Mononuclear cell (primary cell): ENCODE results near the gene PCDH12. TPM values are rescaled to one million over a fixed set of nuclear protein-coding genes. Genes with fewer than 3 reads are reported as not detected.

ENCODE experiments used
- H3K27me3 ChIP-seq: 2 replicates; pipeline ENCODE4 v1.6.0; 2011; ENCODE audit warnings: low read length, control low read depth; ENCODE audit not compliant: insufficient read depth
- H3K4me1 ChIP-seq: 2 replicates; pipeline ENCODE4 v1.5.1; 2011; ENCODE audit warnings: mild to moderate bottlenecking, low read length, control low read depth; ENCODE audit not compliant: insufficient read depth
- H3K4me3 ChIP-seq: 2 replicates; pipeline ENCODE4 v1.5.1; 2011; ENCODE audit warnings: mild to moderate bottlenecking, low read length, moderate library complexity
- H3K9me3 ChIP-seq: 2 replicates; pipeline ENCODE4 v1.5.1; 2011; ENCODE audit warnings: low read depth, mild to moderate bottlenecking, control low read depth, low read length
- total RNA-seq: library from RNA; depleted of rRNA; stranded (reverse); fragments of >200 nt; gene quantifications from one replicate; pipeline ENCODE4 v1.2.3, GENCODE V29; 2012

Gene PCDH12
- total RNA-seq, 1 donor: under 0.01 TPM

DNA sequence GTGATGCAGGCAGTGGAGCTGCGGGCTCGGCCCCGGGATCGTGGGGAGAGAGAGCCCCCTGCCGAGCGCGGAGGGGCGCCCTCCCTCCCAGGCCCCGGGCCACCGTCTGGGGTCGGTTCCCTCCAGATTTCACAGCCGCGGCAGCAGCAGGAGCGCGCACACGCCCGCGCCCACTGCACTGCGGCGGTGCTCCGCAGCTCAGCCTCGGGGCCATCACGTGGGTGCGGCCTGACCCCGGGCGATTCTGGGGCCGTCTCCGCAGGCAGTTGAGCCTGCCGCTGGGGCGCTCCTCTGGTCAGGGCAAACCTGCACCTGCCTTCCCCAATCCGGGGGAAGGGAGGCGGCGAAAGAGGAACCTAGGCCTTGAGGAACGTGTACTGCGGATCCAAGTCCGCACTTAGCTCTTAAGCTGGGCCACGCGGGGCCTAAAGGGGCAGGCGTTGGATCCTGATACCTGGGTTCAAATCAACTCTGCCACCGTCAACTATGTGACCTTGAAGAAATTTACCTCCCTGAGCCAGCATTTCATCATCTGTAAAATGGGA lies 43.7 kb downstream of the PCDH12 start:
- H3K9me3 ChIP-seq: no peaks in the 10 kb centered on the region
- peaks cover 22% of the 10 kb centered on the region for H3K27me3 ChIP-seq
- peaks cover 16% of the 10 kb centered on the region for H3K4me1 ChIP-seq
- peak overlapping the region; percentile 13 for H3K4me3 ChIP-seq

DNA sequence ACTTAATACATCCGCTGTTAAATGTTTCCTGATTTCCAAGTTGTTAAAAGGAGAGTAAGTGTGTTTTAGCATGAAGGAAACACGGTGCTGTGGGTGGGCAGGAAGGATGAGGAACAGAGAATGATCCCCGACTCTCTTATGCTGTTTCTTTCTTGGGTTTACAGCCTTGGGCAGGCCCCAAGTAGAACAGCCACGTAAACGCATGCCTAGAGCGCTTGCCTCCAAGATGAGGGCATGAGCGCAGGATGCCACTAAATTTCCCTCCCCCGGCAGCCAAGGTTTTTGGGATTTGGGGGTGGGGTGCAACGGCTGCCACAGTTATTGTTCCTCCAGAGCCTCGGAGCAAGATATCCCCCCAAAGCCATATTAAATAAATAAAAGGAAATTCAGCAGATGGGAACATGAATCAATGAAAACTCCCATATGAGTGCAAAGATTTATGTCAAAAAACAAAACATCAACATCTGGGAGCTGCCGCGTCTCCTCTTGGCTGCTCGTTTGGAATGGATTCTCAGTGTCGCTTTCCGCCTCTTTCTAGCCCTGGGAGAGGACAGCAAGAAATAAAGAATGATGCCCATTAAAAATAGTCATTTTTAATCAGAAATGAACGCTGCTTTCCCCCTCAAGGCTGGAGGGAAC lies 44.3 kb downstream of the PCDH12 start:
- Histone ChIP-seq H3K27me3 (peaks cover 22% of the 10 kb centered on the region), H3K4me1 (peaks cover 16% of the 10 kb centered on the region), H3K9me3 (no peaks in the 10 kb centered on the region), H3K4me3 (peak overlapping the region; percentile 13)

DNA sequence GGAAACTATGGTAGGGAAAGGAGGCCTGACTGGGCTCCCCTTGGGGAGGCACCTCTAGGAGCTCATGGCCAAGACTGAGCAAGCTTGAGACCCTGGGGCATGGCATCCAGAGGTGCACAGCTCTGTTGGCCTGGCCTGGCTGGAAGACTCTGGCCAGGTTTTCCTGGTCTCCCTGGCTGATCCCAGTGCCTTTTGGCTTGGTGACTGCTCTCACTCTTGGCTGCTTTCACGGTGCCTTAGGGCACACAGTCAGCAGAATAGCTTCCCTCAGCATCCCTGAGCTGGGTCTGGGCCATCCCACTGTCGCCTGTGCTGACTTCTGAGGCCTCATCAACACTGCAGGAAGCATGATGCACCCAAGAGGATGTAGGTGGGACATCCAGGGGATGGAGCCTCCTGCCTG lies 47.7 kb downstream of the PCDH12 start:
- H3K4me3 ChIP-seq: no peak overlapping the region
- H3K4me1 ChIP-seq: peaks cover 20% of the 10 kb centered on the region
- peaks cover 22% of the 10 kb centered on the region for H3K27me3 ChIP-seq
- H3K9me3 ChIP-seq: no peaks in the 10 kb centered on the region

DNA sequence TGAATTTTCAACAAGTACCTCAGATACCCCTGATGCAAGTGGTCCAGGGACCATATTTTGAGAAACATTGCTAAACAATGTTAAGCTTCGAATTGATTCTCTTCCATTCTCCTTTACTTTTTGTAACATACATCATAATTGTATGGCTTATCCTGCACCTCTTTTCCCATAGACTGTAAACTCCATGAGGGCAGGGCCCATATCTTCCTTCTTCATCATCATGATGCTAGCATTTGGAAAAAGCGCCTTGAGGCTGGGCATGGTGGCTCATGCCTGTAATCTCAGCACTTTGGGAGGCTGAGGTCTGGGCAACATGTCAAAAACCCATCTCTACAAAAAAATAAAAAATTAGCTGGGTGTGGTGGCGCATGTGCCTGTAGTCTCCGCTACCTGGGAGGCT lies 48.8 kb downstream of the PCDH12 start:
- H3K4me3 ChIP-seq: no peak overlapping the region
- peaks cover 18% of the 10 kb centered on the region for H3K27me3 ChIP-seq
- no peaks in the 10 kb centered on the region for H3K9me3 ChIP-seq
- H3K4me1 ChIP-seq: peaks cover 16% of the 10 kb centered on the region

DNA sequence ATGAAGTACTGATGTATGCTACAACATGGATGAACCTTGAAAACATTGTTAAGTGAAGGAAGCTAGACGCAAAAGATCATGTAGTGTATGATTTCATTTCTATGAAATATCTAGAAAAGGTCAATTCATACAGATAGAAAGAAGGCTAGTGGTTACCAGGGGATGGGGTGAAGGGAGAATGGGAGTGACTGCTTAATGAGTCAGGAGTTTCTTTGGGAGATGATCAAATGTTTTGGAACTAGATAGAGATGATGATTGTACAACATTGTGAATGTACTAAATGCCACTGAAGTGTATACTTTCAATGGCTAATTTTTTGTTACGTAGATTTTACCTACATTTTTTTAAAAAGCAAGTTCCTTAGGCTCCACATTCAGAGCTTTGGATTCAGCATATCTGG lies 49.2 kb downstream of the PCDH12 start:
- Histone ChIP-seq H3K4me1 (peaks cover 12% of the 10 kb centered on the region), H3K9me3 (no peaks in the 10 kb centered on the region), H3K27me3 (peaks cover 17% of the 10 kb centered on the region), H3K4me3 (no peak overlapping the region)

DNA sequence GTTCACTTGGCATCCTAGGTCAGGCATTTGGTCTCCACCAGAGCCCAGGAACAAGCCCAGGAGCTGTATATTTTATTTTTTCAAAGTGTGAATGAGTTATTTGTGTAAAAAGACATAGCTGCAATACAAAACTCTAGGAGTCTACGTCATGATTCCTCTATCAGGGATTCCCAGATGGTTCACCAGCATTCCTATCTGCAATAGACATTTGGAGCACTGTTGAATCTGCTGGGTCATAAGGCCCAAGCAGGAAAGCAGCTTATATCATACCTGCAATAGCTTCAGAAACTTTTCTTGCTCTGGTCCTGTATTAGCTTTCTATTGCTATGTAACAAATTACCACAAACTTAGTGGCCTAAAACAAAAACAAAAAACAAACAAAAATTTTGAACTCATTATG lies 51.0 kb downstream of the PCDH12 start:
- peaks cover 11% of the 10 kb centered on the region for H3K4me1 ChIP-seq
- no peaks in the 10 kb centered on the region for H3K9me3 ChIP-seq
- no peak overlapping the region for H3K4me3 ChIP-seq
- no peaks in the 10 kb centered on the region for H3K27me3 ChIP-seq

DNA sequence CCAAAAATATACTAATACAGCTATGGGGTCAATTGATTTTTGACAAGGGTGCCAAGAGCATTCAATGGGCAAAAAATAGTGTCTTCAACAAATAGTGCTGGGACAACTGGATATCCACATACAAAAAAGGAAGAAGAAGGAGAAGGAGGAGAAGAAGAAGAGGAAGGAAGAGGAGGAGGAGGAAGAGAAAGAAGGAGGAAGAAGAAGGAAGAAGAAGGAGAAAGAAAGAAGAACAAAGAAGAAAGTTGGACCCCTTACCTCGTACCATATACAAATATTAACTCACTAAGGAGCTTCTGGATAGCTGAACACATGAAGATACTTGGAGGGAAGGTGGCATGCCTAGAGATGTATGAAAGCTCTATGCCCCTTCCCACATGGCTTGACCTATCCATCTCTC lies 51.5 kb downstream of the PCDH12 start:
- Histone ChIP-seq H3K4me3 (no peak overlapping the region), H3K27me3 (no peaks in the 10 kb centered on the region), H3K4me1 (peaks cover 11% of the 10 kb centered on the region), H3K9me3 (no peaks in the 10 kb centered on the region)

DNA sequence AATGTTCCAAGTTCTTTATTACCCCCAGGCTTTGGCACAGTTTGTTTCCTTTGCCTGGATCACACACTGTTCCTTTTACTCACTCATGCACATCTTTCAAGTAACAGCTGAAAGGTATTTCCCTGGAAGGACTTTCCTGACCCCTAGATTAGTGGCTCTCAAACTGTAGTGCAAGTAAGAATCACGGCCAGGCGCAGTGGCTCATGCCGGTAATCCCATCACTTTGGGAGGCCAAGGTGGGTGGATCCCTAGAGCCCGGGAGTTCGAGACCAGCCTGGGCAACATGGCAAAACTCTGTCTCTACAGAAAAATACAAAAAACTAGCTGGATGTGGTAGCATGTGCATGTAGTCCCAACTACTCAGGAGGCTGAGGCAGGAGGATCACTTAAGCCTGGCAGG lies 53.5 kb downstream of the PCDH12 start:
- Histone ChIP-seq H3K4me3 (no peak overlapping the region), H3K27me3 (no peaks in the 10 kb centered on the region), H3K4me1 (peaks cover 11% of the 10 kb centered on the region), H3K9me3 (no peaks in the 10 kb centered on the region)

DNA sequence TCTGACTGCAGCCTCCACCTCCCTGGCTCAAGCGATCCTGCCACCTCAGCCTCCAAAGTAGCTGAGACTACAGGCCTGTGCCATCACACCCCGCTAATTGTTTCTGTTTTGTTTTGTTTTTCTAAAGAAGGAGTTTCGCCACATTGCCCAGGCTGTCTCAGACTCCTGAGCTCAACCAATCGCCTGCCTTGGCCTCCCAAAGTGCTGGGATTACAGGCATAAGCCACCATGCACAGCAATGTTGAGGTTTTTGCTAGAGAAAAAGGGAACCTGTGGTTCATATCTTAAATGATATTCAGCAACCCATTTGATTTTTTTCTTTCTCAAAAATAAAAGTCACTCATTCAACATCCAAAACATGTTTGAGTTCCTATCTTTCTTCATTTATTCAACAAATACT lies 54.7 kb downstream of the PCDH12 start:
- Histone ChIP-seq H3K27me3 (no peaks in the 10 kb centered on the region), H3K4me1 (peaks cover 11% of the 10 kb centered on the region), H3K9me3 (no peaks in the 10 kb centered on the region), H3K4me3 (no peak overlapping the region)

DNA sequence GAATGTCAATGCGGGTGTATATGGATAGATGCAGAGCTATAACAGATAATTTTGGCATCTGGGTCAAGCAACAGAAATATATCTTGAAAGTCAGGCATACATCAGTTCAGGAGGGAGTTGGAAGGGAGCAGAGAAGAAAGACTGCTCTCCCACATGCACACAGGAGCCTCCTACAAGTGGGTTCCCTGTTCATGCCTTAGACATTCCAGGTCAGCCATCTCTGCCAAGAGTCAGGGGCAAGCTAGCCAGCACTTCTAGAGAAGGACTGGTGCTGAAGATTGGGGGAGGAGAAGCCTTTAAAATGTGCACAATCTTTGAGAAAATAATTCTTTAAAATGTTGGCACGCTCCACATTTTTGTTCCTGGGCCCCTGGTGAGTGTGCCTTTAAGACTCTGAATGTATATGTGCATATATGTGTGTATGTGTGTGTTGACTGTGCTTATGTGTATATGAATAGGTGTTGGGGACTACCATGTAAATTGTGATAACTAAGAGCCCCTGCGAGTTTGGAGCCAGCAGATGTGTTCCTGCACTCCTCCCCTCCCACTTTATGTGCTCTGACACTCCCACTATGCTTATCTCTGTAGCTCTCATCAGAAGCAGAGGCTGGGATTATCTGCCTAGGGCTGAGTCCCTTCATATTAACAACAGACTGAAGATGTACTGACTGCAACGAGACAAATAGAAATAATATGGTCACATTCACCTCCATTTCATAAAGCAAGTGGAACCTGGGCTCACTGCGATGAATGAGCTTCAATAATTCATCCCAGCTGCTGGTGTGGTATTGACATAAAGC lies 55.8 kb downstream of the PCDH12 start:
- Histone ChIP-seq H3K9me3 (no peaks in the 10 kb centered on the region), H3K4me1 (peaks cover 11% of the 10 kb centered on the region), H3K27me3 (no peaks in the 10 kb centered on the region), H3K4me3 (no peak overlapping the region)

DNA sequence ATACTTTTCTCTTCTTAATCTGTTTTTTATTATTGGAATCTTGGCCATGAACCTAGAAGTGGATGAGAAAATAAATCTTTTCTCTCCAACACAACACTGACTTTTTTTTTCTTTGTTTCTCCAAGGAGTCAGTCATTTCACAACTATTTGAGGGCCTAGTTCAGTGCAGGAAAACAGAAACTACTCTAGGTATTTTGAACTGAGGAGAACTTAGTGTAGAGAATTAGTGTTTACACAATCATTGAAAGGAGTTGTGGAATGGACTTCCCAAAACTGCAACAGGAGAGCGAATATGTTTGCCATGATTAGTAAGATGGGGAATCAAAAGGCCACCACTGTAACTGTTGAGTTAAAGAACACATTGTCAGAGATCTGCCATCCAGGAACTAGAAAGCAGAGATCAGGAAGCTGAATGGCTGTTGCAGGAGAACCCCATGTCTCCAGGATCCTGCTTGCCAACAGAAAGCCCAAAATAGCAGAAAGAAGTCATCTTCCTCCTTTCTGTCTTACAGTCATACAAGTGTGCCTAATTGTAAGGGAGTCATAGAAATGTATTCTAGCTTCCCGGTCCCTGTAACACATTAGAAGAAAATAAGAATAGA lies 59.5 kb downstream of the PCDH12 start:
- H3K27me3 ChIP-seq: no peaks in the 10 kb centered on the region
- peaks cover 6% of the 10 kb centered on the region for H3K4me1 ChIP-seq
- H3K4me3 ChIP-seq: no peak overlapping the region
- no peaks in the 10 kb centered on the region for H3K9me3 ChIP-seq

DNA sequence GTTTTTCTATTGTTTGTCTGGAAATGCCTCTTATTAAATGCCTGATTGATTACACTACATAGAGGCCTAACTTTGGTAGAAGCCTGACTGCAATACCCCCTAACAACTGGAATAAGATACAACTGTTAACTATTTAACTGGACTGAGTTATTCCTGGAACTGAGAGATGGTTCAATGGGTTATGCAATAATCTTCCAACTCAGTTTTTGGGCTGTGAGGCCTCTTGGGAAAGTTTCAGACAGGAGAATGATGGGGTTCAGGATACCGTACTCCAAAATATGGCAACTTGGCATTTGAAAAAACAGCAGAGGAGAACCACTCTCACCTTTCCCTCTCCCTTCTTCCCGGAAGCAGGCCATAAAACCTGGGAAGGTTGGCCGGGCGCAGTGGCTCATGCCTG lies 60.6 kb downstream of the PCDH12 start:
- Histone ChIP-seq H3K4me3 (no peak overlapping the region), H3K4me1 (no peaks in the 10 kb centered on the region), H3K9me3 (no peaks in the 10 kb centered on the region), H3K27me3 (peaks cover 1% of the 10 kb centered on the region)

Other genes with a start within 250 kb of the PCDH12 start
- 2.8 TPM for gene PCDH1, start 79.8 kb downstream of the PCDH12 start, total RNA-seq
- 47.1 TPM for gene DELE1, start 34.3 kb downstream of the PCDH12 start, total RNA-seq
- 13.0 TPM for gene RNF14, start 10.9 kb upstream of the PCDH12 start, total RNA-seq
- gene GNPDA1, start 54.8 kb upstream of the PCDH12 start, total RNA-seq: 6.6 TPM
- 195 TPM for gene NDFIP1, start 150.6 kb upstream of the PCDH12 start, total RNA-seq